BE2C (cell line): ENCODE data around the gene HTD2.
"Not testable (repeated sequence)": the region's sequence is repeated elsewhere in the genome, so short reads cannot be mapped to it uniquely, and the experiment has no call there.

Experiments
- DNase-seq: peaks from one replicate; pipeline ENCODE4 v3.0.0-alpha.2; 2020
- H3K27me3 ChIP-seq: fragments of 250-450 bp; sonication (Bioruptor Pico); 2 replicates; pipeline ENCODE4 v1.5.1; 2020; ENCODE audit warnings: mild to moderate bottlenecking
- H3K36me3 ChIP-seq: fragments of 250-450 bp; sonication (Bioruptor Pico); 2 replicates; pipeline ENCODE4 v1.5.1; 2020; ENCODE audit warnings: mild to moderate bottlenecking
- H3K4me1 ChIP-seq: fragments of 250-450 bp; sonication (Bioruptor Pico); 2 replicates; pipeline ENCODE4 v1.5.1; 2020
- H3K4me3 ChIP-seq: 2 replicates; pipeline ENCODE4 v1.5.1; 2011; ENCODE audit warnings: low read depth, low read length
- H3K9me3 ChIP-seq: fragments of 250-450 bp; sonication (Bioruptor Pico); 2 replicates; pipeline ENCODE4 v1.5.1; 2020
- CTCF ChIP-seq: IDR thresholded peaks from 2 replicates; pipeline ENCODE4 v1.5.1; 2012; ENCODE audit warnings: mild to moderate bottlenecking, low read depth, low read length

The HTD2 gene

GRCh38 chr3:58274027-58274614 is 32.2 kb upstream of the HTD2 start:
- H3K4me3 ChIP-seq, result no peak overlapping the region
- H3K36me3 ChIP-seq, result no peaks in the 10 kb centered on the region
- no peak for TF ChIP-seq CTCF
- H3K4me1 ChIP-seq, result no peaks in the 10 kb centered on the region
- DNase-seq, result no peak
- H3K9me3 ChIP-seq, result no peaks in the 10 kb centered on the region
- no peaks in the 10 kb centered on the region for H3K27me3 ChIP-seq

GRCh38 chr3:58281069-58281468 is 25.3 kb upstream of the HTD2 start:
- no peaks in the 10 kb centered on the region for H3K36me3 ChIP-seq
- H3K4me3 ChIP-seq, result no peak overlapping the region
- H3K27me3 ChIP-seq, result no peaks in the 10 kb centered on the region
- H3K4me1 ChIP-seq, result no peaks in the 10 kb centered on the region
- no peak for DNase-seq
- H3K9me3 ChIP-seq, result no peaks in the 10 kb centered on the region
- no peak for TF ChIP-seq CTCF

- Histone ChIP-seq H3K9me3 (no peaks in the 10 kb centered on the region), H3K4me3 (no peak overlapping the region), H3K36me3 (no peaks in the 10 kb centered on the region), H3K4me1 (no peaks in the 10 kb centered on the region), H3K27me3 (no peaks in the 10 kb centered on the region)
- no peak for DNase-seq
- TF ChIP-seq CTCF, result no peak
These were observed 21.0 kb upstream of the HTD2 start for GRCh38 chr3:58285334-58285733.

- TF ChIP-seq CTCF, result no peak
- Histone ChIP-seq H3K4me3 (no peak overlapping the region), H3K9me3 (no peaks in the 10 kb centered on the region), H3K36me3 (no peaks in the 10 kb centered on the region), H3K27me3 (no peaks in the 10 kb centered on the region), H3K4me1 (no peaks in the 10 kb centered on the region)
- no peak for DNase-seq
These were observed 19.0 kb upstream of the HTD2 start for GRCh38 chr3:58287354-58287753.

GRCh38 chr3:58288011-58288728 is 18.1 kb upstream of the HTD2 start:
- Histone ChIP-seq H3K4me1 (no peaks in the 10 kb centered on the region), H3K36me3 (no peaks in the 10 kb centered on the region), H3K4me3 (no peak overlapping the region), H3K27me3 (no peaks in the 10 kb centered on the region), H3K9me3 (no peaks in the 10 kb centered on the region)
- no peak for DNase-seq
- TF ChIP-seq CTCF, result no peak

GRCh38 chr3:58288964-58289613 is 17.2 kb upstream of the HTD2 start:
- H3K4me1 ChIP-seq, H3K36me3 ChIP-seq, H3K9me3 ChIP-seq, DNase-seq, H3K4me3 ChIP-seq, H3K27me3 ChIP-seq: not testable (repeated sequence)

GRCh38 chr3:58290446-58290845 is 15.9 kb upstream of the HTD2 start:
- H3K4me3 ChIP-seq, H3K4me1 ChIP-seq, H3K27me3 ChIP-seq, H3K9me3 ChIP-seq, H3K36me3 ChIP-seq, DNase-seq: not testable (repeated sequence)
